ENCODE data around the gene GDF7.

DNA sequence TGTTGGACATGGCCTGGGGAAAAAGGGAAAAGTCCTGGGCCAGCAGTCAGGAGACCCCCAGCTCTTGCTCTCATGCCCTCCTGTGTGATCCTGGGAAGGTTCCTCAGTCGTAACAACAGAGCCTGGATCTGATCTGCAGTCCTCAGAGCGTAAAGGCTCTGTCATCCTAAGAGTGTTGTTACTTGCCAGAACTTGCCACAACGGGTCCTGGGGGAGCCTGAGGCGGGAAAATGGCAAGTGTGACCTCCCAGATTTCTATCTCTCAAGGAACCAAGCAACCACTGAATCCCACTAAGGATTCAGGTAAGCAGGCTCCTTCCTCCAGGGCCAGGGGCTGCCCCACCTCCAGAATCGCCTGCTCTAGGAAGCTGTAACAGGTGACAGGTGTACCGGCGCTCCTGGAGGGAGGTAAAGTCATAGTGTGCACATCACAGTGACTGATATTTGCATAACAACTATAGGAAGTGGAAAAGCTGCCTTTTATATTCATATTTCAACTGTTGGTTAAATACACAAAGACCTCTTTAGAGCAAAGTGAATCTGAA, 34.4 kb upstream of the GDF7 start:
- no peak for TF ChIP-seq EZH2 (IDR thresholded peaks at IDR 0.05)
- TF ChIP-seq, protein P1, sequence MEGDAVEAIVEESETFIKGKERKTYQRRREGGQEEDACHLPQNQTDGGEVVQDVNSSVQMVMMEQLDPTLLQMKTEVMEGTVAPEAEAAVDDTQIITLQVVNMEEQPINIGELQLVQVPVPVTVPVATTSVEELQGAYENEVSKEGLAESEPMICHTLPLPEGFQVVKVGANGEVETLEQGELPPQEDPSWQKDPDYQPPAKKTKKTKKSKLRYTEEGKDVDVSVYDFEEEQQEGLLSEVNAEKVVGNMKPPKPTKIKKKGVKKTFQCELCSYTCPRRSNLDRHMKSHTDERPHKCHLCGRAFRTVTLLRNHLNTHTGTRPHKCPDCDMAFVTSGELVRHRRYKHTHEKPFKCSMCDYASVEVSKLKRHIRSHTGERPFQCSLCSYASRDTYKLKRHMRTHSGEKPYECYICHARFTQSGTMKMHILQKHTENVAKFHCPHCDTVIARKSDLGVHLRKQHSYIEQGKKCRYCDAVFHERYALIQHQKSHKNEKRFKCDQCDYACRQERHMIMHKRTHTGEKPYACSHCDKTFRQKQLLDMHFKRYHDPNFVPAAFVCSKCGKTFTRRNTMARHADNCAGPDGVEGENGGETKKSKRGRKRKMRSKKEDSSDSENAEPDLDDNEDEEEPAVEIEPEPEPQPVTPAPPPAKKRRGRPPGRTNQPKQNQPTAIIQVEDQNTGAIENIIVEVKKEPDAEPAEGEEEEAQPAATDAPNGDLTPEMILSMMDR (IDR thresholded peaks at IDR 0.05 in 2 of 3, conservative IDR thresholded peaks at IDR 0.05 in 1 of 3; ENCODE audit: borderline replicate concordance in 1 of 3, insufficient read depth in 1 of 3, low read depth in 2 of 3, low read length in 2 of 3): no peak
- TF ChIP-seq, protein P2, sequence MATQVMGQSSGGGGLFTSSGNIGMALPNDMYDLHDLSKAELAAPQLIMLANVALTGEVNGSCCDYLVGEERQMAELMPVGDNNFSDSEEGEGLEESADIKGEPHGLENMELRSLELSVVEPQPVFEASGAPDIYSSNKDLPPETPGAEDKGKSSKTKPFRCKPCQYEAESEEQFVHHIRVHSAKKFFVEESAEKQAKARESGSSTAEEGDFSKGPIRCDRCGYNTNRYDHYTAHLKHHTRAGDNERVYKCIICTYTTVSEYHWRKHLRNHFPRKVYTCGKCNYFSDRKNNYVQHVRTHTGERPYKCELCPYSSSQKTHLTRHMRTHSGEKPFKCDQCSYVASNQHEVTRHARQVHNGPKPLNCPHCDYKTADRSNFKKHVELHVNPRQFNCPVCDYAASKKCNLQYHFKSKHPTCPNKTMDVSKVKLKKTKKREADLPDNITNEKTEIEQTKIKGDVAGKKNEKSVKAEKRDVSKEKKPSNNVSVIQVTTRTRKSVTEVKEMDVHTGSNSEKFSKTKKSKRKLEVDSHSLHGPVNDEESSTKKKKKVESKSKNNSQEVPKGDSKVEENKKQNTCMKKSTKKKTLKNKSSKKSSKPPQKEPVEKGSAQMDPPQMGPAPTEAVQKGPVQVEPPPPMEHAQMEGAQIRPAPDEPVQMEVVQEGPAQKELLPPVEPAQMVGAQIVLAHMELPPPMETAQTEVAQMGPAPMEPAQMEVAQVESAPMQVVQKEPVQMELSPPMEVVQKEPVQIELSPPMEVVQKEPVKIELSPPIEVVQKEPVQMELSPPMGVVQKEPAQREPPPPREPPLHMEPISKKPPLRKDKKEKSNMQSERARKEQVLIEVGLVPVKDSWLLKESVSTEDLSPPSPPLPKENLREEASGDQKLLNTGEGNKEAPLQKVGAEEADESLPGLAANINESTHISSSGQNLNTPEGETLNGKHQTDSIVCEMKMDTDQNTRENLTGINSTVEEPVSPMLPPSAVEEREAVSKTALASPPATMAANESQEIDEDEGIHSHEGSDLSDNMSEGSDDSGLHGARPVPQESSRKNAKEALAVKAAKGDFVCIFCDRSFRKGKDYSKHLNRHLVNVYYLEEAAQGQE (IDR thresholded peaks at IDR 0.05; ENCODE audit: low read depth): no peak
- no peak for TF ChIP-seq CEBPB (IDR thresholded peaks at IDR 0.05; ENCODE audit: low read depth)
- no peak for TF ChIP-seq SIN3A (IDR thresholded peaks at IDR 0.05; ENCODE audit: low read depth)
- TF ChIP-seq EGR1 (IDR thresholded peaks at IDR 0.05; ENCODE audit: low read depth): no peak
- TF ChIP-seq POLR2A (IDR thresholded peaks at IDR 0.05; ENCODE audit: borderline replicate concordance, extremely low read depth, insufficient read depth, insufficient read length): no peak
- TF ChIP-seq SRF (IDR thresholded peaks at IDR 0.05; ENCODE audit: low read depth): no peak
- no peak for TF ChIP-seq ZNF274 (IDR thresholded peaks at IDR 0.05; ENCODE audit: low read depth, low read length)
- TF ChIP-seq, protein P3, sequence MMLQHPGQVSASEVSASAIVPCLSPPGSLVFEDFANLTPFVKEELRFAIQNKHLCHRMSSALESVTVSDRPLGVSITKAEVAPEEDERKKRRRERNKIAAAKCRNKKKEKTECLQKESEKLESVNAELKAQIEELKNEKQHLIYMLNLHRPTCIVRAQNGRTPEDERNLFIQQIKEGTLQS (IDR thresholded peaks at IDR 0.05): no peak
